ENCODE data around the gene IFITM1. TPM values are rescaled to one million over a fixed set of nuclear protein-coding genes. Genes with fewer than 3 reads are reported as not detected.

IFITM1 gene
- total RNA-seq, 1 donor from 2014 or later, result 526 TPM

- Histone ChIP-seq H3K4me3 (ENCODE audit: insufficient read depth, low read depth, low read length) (no peak overlapping the region), H2AFZ (ENCODE audit: low read depth, low read length) (no peak overlapping the region), H3K4me2 (ENCODE audit: low read length) (no peak overlapping the region), H3K27me3 (ENCODE audit: insufficient read depth, low read length) (peaks cover 26% of the 10 kb centered on the region), H3K27ac (ENCODE audit: low read depth, low read length) (no peak overlapping the region), H3K79me2 (ENCODE audit: insufficient read depth, low read length) (no peaks in the 10 kb centered on the region), H4K20me1 (ENCODE audit: insufficient read depth, low read length) (no peaks in the 10 kb centered on the region), H3K9ac (ENCODE audit: low read length) (no peak overlapping the region), H3K9me3 (ENCODE audit: insufficient read depth, low read depth, low read length) (no peaks in the 10 kb centered on the region), H3K4me1 (ENCODE audit: insufficient read depth, low read length) (no peaks in the 10 kb centered on the region), H3K36me3 (ENCODE audit: insufficient read depth, low read length) (no peaks in the 10 kb centered on the region)
- Mint-ChIP-seq H3K36me3 (ENCODE audit: low read depth, unreplicated experiment) (peaks cover 4% of the 10 kb centered on the region), H3K4me1 (ENCODE audit: low read depth, unreplicated experiment) (no peaks in the 10 kb centered on the region), H3K27me3 (ENCODE audit: low read depth, unreplicated experiment) (peaks cover 29% of the 10 kb centered on the region), H3K27ac (ENCODE audit: unreplicated experiment) (no peak overlapping the region), H3K9me3 (ENCODE audit: unreplicated experiment) (peaks cover 18% of the 10 kb centered on the region), H3K4me3 (ENCODE audit: unreplicated experiment) (no peak overlapping the region)
- FAIRE-seq (no peak), DNase-seq (ENCODE audit: low read depth) (no peak)
- TF ChIP-seq EZH2 (IDR thresholded peaks at IDR 0.05; ENCODE audit: insufficient read depth, low read length), result no peak
- TF ChIP-seq CTCF (IDR thresholded peaks at IDR 0.05; ENCODE audit: insufficient read depth, low read depth, low read length), result no peak
These were observed 41.5 kb upstream of the IFITM1 start for GRCh38 chr11:272195-272930.

GRCh38 chr11:272931-273198 is 41.0 kb upstream of the IFITM1 start:
- no peaks in the 10 kb centered on the region for H3K4me1 Mint-ChIP-seq (ENCODE audit: low read depth, unreplicated experiment)
- no peak for FAIRE-seq

More at GRCh38 chr11:272931-273198, 41.0 kb upstream of the IFITM1 start:
- no peak overlapping the region for H3K27ac Mint-ChIP-seq (ENCODE audit: unreplicated experiment)
- Histone ChIP-seq H3K4me1 (ENCODE audit: insufficient read depth, low read length) (no peaks in the 10 kb centered on the region), H4K20me1 (ENCODE audit: insufficient read depth, low read length) (no peaks in the 10 kb centered on the region), H3K36me3 (ENCODE audit: insufficient read depth, low read length) (no peaks in the 10 kb centered on the region), H3K9ac (ENCODE audit: low read length) (no peak overlapping the region), H3K27me3 (ENCODE audit: insufficient read depth, low read length) (peaks cover 26% of the 10 kb centered on the region), H2AFZ (ENCODE audit: low read depth, low read length) (no peak overlapping the region), H3K27ac (ENCODE audit: low read depth, low read length) (no peak overlapping the region), H3K4me3 (ENCODE audit: insufficient read depth, low read depth, low read length) (no peak overlapping the region), H3K79me2 (ENCODE audit: insufficient read depth, low read length) (no peaks in the 10 kb centered on the region), H3K4me2 (ENCODE audit: low read length) (no peak overlapping the region), H3K9me3 (ENCODE audit: insufficient read depth, low read depth, low read length) (no peaks in the 10 kb centered on the region)
- peaks cover 22% of the 10 kb centered on the region for H3K9me3 Mint-ChIP-seq (ENCODE audit: unreplicated experiment)
- peaks cover 33% of the 10 kb centered on the region for H3K27me3 Mint-ChIP-seq (ENCODE audit: low read depth, unreplicated experiment)
- H3K4me3 Mint-ChIP-seq (ENCODE audit: unreplicated experiment), result no peak overlapping the region
- no peak for DNase-seq (ENCODE audit: low read depth)
- H3K36me3 Mint-ChIP-seq (ENCODE audit: low read depth, unreplicated experiment), result peaks cover 4% of the 10 kb centered on the region
- TF ChIP-seq EZH2 (IDR thresholded peaks at IDR 0.05; ENCODE audit: insufficient read depth, low read length), result no peak
- no peak for TF ChIP-seq CTCF (IDR thresholded peaks at IDR 0.05; ENCODE audit: insufficient read depth, low read depth, low read length)
